RPMI8226 (cell line): ENCODE measurements around the gene MLN.
"Not testable (repeated sequence)": the region's sequence is repeated elsewhere in the genome, so short reads cannot be mapped to it uniquely, and the experiment has no call there.

Experiments used
- DNase-seq: peaks from one replicate; pipeline ENCODE4 v3.0.0-alpha.2; 2015

Gene MLN

DNA sequence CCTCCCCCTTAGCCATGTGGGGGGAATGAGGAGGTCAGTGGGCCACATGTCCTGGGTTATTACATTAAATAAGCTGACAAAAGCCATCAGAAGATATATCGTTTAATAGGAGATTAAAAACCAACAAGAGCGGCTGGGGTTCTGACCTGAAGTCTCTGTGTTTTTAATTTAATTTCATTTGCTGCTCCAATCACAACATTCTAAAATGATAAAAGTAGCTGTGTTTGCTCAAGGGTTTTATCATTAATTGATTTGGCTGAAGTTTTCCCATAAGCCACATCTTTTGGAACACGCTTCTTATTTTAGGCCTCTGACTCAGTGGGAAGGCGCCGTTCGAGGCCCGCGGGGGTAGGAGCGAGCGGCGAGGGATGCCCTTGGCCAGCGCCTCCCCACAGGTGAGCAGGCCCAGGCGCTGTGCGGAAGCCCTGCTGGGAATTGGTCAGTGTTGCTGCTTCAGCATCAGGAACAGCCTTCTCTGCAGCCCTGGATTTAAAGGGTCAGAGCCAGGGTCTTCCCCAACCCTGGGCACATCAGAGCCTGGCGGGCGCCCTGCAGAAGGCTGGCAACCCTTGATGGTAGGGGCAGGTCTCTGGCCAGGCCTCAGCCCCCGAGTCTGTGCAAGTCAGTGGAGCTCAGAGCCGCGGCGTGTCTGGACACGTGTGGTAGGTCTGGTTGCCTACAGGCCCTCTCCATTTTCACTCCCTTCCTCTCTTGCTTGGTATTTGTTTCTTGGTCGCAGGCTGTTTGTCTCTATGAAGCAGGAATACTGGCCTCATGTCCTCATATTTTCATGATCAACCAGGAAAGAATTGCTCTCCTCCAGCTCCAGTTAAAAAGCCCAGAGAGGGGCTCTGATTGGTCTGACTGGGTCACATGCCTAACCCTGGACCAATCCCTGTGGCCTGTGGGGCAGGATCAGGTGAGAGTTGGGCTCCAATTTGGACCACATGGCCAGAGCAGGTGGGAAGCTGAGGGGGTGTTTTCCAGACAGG, 30.9 kb upstream of the MLN start:
- no peak for DNase-seq

GRCh38 chr6:33833599-33833998, 29.8 kb upstream of the MLN start:
- DNase-seq = no peak

GRCh38 chr6:33832831-33833230, 29.0 kb upstream of the MLN start:
- DNase-seq = not testable (repeated sequence)

DNA sequence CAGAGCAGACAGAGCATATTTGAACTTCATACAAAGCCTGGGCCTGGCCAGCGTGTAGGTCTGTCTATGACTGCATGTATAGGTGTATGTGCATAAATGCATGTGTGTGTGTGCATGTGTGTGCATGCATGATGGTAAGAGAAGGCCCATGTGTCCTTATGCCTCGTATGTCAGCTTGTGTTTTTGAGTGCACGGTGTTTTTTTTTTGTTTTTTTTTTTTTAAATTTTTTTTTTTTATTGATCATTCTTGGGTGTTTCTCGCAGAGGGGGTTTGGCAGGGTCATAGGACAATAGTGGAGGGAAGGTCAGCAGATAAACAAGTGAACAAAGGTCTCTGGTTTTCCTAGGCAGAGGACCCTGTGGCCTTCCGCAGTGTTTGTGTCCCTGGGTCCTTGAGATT, 27.9 kb upstream of the MLN start:
- DNase-seq = not testable (repeated sequence)

DNA sequence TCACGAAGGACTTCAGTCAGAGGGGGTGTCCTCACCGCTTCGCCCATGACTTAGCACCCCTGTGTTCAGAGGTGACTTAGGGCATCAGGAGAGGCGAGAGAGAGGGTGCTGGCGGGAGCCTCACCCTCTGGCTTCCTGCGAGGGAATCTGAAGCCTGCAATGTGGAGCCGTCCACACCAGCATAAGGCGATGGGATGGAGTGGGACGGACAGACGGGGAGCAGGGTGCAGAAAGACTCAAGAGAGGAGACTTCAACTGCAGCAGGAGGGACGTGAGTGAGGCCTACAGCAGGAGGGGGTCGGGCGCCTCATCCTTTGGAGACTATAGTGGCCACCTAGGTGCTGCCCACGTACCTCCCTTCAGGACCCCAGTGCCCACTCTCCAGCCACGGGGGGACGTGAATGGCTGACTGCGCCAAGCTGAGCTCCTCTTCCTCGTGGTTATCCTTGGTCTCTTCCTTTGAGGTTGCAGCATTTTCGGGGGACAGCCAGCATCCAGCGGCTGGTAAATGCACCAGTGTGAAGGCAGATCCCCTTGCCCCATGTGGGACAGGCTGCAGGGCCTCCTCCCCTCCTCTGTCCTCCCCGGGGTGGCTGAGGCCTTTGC, 26.9 kb upstream of the MLN start:
- no peak for DNase-seq

GRCh38 chr6:33828764-33829731, 25.2 kb upstream of the MLN start:
- DNase-seq = peak; percentile 62

GRCh38 chr6:33828452-33828763, 24.6 kb upstream of the MLN start:
- DNase-seq = no peak

GRCh38 chr6:33827546-33828451, 24.0 kb upstream of the MLN start:
- no peak for DNase-seq

DNA sequence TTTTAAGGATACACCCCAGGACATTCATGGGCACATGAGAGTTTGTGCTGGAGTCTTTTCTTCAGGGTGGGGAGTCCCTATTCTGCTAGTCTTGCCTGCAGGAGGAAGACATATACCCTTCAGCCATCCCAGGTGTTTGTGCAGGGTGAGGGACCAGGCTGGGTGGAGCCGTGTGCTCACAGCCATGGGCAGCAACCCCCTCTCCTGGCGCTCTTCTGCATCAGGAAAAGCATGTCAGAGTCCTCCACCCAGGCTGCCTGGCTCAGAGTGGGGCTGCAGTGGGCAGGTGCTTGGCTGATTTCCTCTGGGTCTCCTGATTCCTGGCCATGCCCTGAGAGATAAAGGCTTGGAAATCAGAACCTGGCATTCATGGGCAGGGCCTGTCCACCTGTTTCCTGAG, 22.7 kb upstream of the MLN start:
- peak; percentile 44 for DNase-seq

DNA sequence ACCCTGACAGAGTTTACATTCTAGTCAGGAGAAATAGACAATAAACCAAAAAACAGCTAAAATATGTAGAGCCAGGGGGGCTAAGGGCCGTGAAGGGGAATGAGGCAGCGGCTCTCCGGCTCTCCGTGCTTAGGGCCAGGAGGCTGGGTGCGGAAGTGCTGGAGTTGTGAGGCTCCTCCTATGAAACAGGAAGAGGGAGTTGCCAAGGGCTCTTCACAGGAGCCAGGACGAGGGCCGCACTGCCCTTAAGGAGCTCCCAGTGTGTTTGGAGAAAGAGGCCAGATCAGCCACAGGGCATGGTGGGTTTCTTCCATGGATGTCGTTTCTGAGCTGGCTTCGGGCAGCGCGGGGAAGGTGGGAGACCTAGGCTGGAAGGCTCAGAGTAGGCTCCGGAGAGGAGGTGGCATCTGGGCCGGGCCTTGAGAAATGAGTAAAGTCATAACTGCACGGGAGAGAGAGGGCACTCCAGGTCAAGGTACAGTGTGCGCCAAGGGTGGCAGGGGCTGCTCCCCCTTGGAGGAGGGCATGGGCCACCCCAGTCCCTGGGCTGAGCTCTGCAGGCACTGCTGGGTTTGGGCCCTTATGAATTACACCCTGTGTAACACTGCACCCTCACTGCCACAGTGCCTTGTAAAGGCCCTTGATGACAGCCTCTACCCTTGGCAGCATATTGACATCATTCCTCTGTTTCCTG, 20.8 kb upstream of the MLN start:
- DNase-seq = peak; percentile 50

GRCh38 chr6:33823806-33824205, 20.0 kb upstream of the MLN start:
- no peak for DNase-seq

- peak; percentile 66 for DNase-seq
These were observed 19.0 kb upstream of the MLN start for GRCh38 chr6:33822575-33823395.

GRCh38 chr6:33820784-33821520, 17.1 kb upstream of the MLN start:
- no peak for DNase-seq

DNA sequence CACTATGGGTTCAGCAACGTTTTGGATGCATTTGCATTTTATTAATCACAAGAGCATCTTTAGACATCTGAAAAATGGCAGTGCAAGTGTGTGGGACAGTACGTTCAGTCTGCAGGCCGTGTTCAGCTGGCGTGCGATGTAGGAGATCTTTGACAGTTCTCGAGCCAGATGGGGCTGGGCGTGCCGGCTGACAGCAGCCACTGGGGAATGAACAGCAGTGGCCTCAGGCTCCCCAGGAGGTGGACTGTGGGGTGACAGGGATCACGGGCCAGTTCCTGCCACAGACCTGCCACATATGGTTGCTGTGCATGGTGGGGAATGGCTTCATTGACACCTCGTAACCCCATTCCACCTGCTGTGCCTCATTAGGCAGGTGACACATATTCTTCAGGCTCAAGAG, 16.4 kb upstream of the MLN start:
- DNase-seq = no peak

DNA sequence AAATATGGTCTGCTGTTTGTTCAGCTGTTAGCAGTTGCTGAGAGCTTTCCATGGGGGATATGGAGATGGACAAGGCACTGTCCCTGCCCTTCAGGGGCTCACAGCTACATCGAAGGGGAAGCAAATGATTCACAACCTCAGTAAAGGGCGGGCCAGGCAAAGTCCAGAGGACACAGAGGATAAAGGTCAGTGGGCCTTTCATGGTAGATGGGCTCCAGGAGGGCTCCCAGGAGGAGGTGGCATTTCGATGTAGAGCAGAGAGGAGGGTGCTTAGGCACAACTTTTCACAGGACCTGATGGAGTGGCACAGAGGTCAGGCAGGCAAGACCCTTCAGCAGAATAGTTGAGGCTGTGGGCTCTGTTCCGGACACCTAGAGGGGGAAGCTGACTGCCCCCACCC, 15.2 kb upstream of the MLN start:
- DNase-seq = no peak

DNA sequence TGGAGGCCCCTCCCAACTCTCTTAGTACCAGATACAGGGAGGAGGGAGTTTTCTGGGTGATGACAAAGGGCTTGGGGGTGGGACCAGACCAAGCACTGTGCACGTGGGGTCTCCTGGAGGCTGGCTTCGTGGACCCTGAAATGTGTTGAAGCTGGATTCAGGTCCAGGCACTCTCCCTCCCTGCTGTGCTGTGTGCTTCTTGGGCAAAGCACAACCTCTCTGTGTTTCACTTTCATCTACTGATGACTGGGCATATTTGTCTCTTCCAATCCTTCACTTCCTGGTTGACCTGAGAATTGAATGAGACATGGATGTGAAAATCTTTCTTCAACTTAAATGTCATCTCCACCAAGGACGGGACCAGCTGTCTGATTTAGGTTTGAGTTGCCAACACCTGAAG, 14.5 kb upstream of the MLN start:
- no peak for DNase-seq

- DNase-seq = peak; percentile 47
These were observed 13.7 kb upstream of the MLN start for GRCh38 chr6:33817489-33817888.

DNA sequence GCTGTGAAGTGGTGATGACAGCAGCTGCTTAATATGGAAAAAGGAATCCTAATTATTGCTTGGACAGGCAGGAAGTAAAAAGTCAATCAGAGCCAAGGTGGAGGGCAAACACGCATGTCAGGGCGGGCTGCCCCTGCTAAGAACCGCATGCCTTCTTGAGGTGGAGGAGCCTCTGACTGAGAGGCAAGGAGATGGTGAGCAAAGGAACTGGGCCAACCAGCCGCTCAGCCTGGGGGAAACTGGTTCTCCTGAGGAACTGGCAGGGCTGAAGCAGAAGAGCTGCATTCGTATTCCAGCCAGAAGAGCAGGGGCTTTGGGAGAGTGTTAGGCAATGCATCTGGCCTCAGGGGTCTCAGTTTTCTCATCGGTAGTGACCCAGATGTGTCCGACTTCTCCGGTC, 13.1 kb upstream of the MLN start:
- DNase-seq = no peak

DNA sequence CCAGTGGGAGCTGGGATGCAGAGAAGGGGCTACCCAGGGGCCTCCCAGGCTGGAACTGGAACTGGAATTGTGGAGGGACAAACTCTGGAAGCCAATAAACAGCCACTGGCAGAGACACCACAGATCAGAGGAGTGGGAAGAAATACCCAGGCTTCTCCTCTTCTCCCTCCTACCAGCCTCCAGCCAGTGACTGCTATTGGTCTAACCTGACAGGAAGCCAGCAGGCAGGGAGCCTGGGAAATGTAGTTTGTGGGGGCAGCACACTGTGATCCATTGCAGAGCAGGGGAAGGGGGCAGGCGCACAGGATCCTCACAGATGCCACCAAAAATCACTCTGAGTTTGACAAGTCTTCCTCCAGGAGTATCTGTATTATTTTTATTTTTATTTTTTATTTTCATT, 12.1 kb upstream of the MLN start:
- peak; percentile 46 for DNase-seq
